Naive thymus-derived CD4-positive, alpha-beta T cell (primary cell): Measurements from ENCODE around the gene PRKCB. TPM values are rescaled to one million over a fixed set of nuclear protein-coding genes. Genes with fewer than 3 reads are reported as not detected.
A peak's percentile ranks its signal among the peaks of the same experiment; 100 is the strongest.

ENCODE experiments used
- ATAC-seq: fragments of 150-1000 bp; cut with Tn5 transposase; 2 replicates; pipeline ENCODE4 v1.10.0; 2021; ENCODE audit warnings: mild to moderate bottlenecking, moderate library complexity
- CTCF ChIA-PET: fragments of 350-600 bp; sonication (Branson Sonifier 250); formaldehyde crosslinking; loops from one replicate; lab custom pipeline; 2021; ENCODE audit warnings: antibody characterized with exemption; lab: Charles Lee
- POLR2A ChIA-PET: fragments of 350-600 bp; sonication (Branson Sonifier 250); formaldehyde crosslinking; loops from one replicate; lab custom pipeline; 2021; ENCODE audit warnings: antibody characterized with exemption, inconsistent platforms; lab: Charles Lee
- DNase-seq, 9 donors: peaks; one replicate each; pipeline versions ENCODE4 v3.0.0 to v3.0.0-alpha.2; 2020 to 2022; ENCODE audit warnings: mixed read lengths in 1 of 9
- H3K27ac ChIP-seq: one replicate; pipeline ENCODE4 v1.7.0; 2013; ENCODE audit warnings: mild to moderate bottlenecking, low read depth, low read length, moderate library complexity
- H3K27me3 ChIP-seq, 2 donors: one replicate each; pipeline ENCODE4 v1.7.0; 2013; ENCODE audit warnings: low read length in 2 of 2, mild to moderate bottlenecking in 2 of 2, moderate library complexity in 2 of 2; ENCODE audit not compliant: control insufficient read depth in 2 of 2, insufficient read depth in 2 of 2
- H3K36me3 ChIP-seq, 3 experiments: 1 replicate in 2 of 3; 2 replicates in 1 of 3; pipeline ENCODE4 v1.7.0; 2013; ENCODE audit warnings: low read length in 3 of 3, mild to moderate bottlenecking in 3 of 3, moderate library complexity in 1 of 3; ENCODE audit not compliant: insufficient read depth in 3 of 3, control insufficient read depth in 2 of 3
- H3K4me1 ChIP-seq, 2 donors: one replicate each; pipeline ENCODE4 v1.7.0; 2013; ENCODE audit warnings: low read length in 2 of 2, mild to moderate bottlenecking in 2 of 2, moderate library complexity in 1 of 2; ENCODE audit not compliant: control insufficient read depth in 2 of 2, insufficient read depth in 2 of 2
- H3K4me3 ChIP-seq: 2 replicates; pipeline ENCODE4 v1.7.0; 2013; ENCODE audit warnings: mild to moderate bottlenecking, low read length
- H3K9me3 ChIP-seq, 3 experiments: 1 replicate in 2 of 3; 2 replicates in 1 of 3; pipeline ENCODE4 v1.7.0; 2013; ENCODE audit warnings: low read length in 3 of 3; ENCODE audit not compliant: control insufficient read depth in 2 of 3
- H3K27ac Mint-ChIP-seq, 9 donors: one replicate each; pipeline ENCODE4 v1.8.0; 2020 to 2022; ENCODE audit warnings: mixed read lengths in 9 of 9, mild to moderate bottlenecking in 8 of 9, moderate library complexity in 5 of 9, inconsistent platforms in 2 of 9
- H3K27me3 Mint-ChIP-seq, 5 donors: one replicate each; pipeline ENCODE4 v1.8.0; 2021 to 2022; ENCODE audit warnings: mixed read lengths in 5 of 5, mild to moderate bottlenecking in 1 of 5
- H3K36me3 Mint-ChIP-seq, 5 donors: one replicate each; pipeline ENCODE4 v1.8.0; 2020 to 2022; ENCODE audit warnings: mixed read lengths in 5 of 5, mild to moderate bottlenecking in 3 of 5, inconsistent platforms in 1 of 5
- H3K4me1 Mint-ChIP-seq, 7 donors: one replicate each; pipeline ENCODE4 v1.8.0; 2020 to 2022; ENCODE audit warnings: mixed read lengths in 7 of 7, mild to moderate bottlenecking in 3 of 7, inconsistent platforms in 1 of 7
- H3K4me3 Mint-ChIP-seq, 10 donors: one replicate each; pipeline ENCODE4 v1.8.0; 2020 to 2022; ENCODE audit warnings: mild to moderate bottlenecking in 10 of 10, mixed read lengths in 10 of 10, moderate library complexity in 6 of 10, inconsistent platforms in 2 of 10
- H3K9me3 Mint-ChIP-seq, 11 donors: one replicate each; pipeline ENCODE4 v1.8.0; 2020 to 2022; ENCODE audit warnings: mixed read lengths in 11 of 11, mild to moderate bottlenecking in 4 of 11, inconsistent platforms in 1 of 11, moderate library complexity in 1 of 11
- intact Hi-C, 2 donors: fragments of 100-400 bp; cut with micrococcal nuclease; formaldehyde crosslinking; loops; one replicate each; pipeline ENCODE4 v1.15.1; 2023
- polyA plus RNA-seq, 2 donors: library from polyadenylated mRNA; unstranded; fragments of 300-500 nt; fragmentation: Illumina TruSeq; gene quantifications; one replicate each; pipeline ENCODE4 v1.2.3, GENCODE V29; 2021
- total RNA-seq, 6 experiments: library from RNA in 5 of 6; stranded (reverse) in 5 of 6; gene quantifications; 1 replicate in 5 of 6; 2 replicates in 1 of 6; pipeline ENCODE4 v1.2.3 and lab custom pipeline; 2021 to 2026

PRKCB gene
- total and polyA plus RNA-seq, 7 experiments from 2014 or later = 32.4 to 180 (median 72.9) TPM

- H3K9me3 ChIP-seq = no peaks in the 10 kb centered on the region
- Mint-ChIP-seq H3K36me3 (peaks cover 22 to 76% (median 49%) of the 10 kb centered on the region in 5 donors), H3K27ac (no peak overlapping the region), H3K9me3 (no peaks in the 10 kb centered on the region), H3K4me3 (no peak overlapping the region), H3K4me1 (peaks cover 0 to 12% (median 0%) of the 10 kb centered on the region in 7 donors), H3K27me3 (no peaks in the 10 kb centered on the region)
- DNase-seq (no peak), ATAC-seq (no peak)
- intact Hi-C loops = no loop called here
- H3K27me3 ChIP-seq = no peaks in the 10 kb centered on the region
- no peak overlapping the region for H3K27ac ChIP-seq
- H3K36me3 ChIP-seq = peaks cover 0 to 28% (median 15%) of the 10 kb centered on the region in 3 experiments
- POLR2A ChIA-PET = no interaction called here
- no peaks in the 10 kb centered on the region for H3K4me1 ChIP-seq
- CTCF ChIA-PET = no interaction called here
- H3K4me3 ChIP-seq = no peak overlapping the region
Measured at GRCh38 chr16:24119807-24120206, 284.0 kb downstream of the PRKCB start.

- no peak for DNase-seq
- H3K36me3 Mint-ChIP-seq = peaks cover 30 to 86% (median 61%) of the 10 kb centered on the region in 5 donors
- CTCF ChIA-PET = no interaction called here
Measured at GRCh38 chr16:24123275-24123674, 287.5 kb downstream of the PRKCB start.

GRCh38 chr16:24124291-24124690 lies 288.5 kb downstream of the PRKCB start:
- Histone ChIP-seq H3K27ac (no peak overlapping the region), H3K27me3 (no peaks in the 10 kb centered on the region), H3K36me3 (peaks cover 0 to 40% (median 15%) of the 10 kb centered on the region in 3 experiments), H3K9me3 (no peaks in the 10 kb centered on the region), H3K4me1 (no peaks in the 10 kb centered on the region), H3K4me3 (no peak overlapping the region)
- Mint-ChIP-seq H3K9me3 (no peaks in the 10 kb centered on the region), H3K27me3 (no peaks in the 10 kb centered on the region), H3K4me3 (no peak overlapping the region), H3K4me1 (peaks cover 0 to 21% (median 3%) of the 10 kb centered on the region in 7 donors), H3K27ac (no peak overlapping the region), H3K36me3 (peaks cover 30 to 84% (median 58%) of the 10 kb centered on the region in 5 donors)
- DNase-seq = no peak
- POLR2A ChIA-PET = no interaction called here
- CTCF ChIA-PET = no interaction called here
- no peak for ATAC-seq
- intact Hi-C loops = no loop called here

More at GRCh38 chr16:24123275-24123674, 287.5 kb downstream of the PRKCB start:
- no peak for ATAC-seq
- intact Hi-C loops = no loop called here
- H3K4me3 ChIP-seq = no peak overlapping the region
- no peaks in the 10 kb centered on the region for H3K27me3 ChIP-seq
- POLR2A ChIA-PET = no interaction called here
- Mint-ChIP-seq H3K9me3 (no peaks in the 10 kb centered on the region), H3K4me3 (no peak overlapping the region), H3K27me3 (no peaks in the 10 kb centered on the region), H3K4me1 (peaks cover 0 to 18% (median 0%) of the 10 kb centered on the region in 7 donors), H3K27ac (no peak overlapping the region)
- H3K36me3 ChIP-seq = peaks cover 0 to 40% (median 15%) of the 10 kb centered on the region in 3 experiments
- H3K4me1 ChIP-seq = no peaks in the 10 kb centered on the region
- no peak overlapping the region for H3K27ac ChIP-seq
- no peaks in the 10 kb centered on the region for H3K9me3 ChIP-seq

- ChIA-PET POLR2A (no interaction called here), CTCF (no interaction called here)
- peaks cover 27 to 83% (median 52%) of the 10 kb centered on the region in 5 donors for H3K36me3 Mint-ChIP-seq
- H3K27me3 Mint-ChIP-seq = no peaks in the 10 kb centered on the region
- no peak overlapping the region for H3K27ac ChIP-seq
- intact Hi-C loops = no loop called here
- H3K9me3 Mint-ChIP-seq = no peaks in the 10 kb centered on the region
- DNase-seq = no peak
- H3K36me3 ChIP-seq = peaks cover 0 to 40% (median 10%) of the 10 kb centered on the region in 3 experiments
- no peak overlapping the region for H3K4me3 Mint-ChIP-seq
- no peak for ATAC-seq
- H3K4me1 Mint-ChIP-seq = peaks cover 0 to 19% (median 8%) of the 10 kb centered on the region in 7 donors
- no peaks in the 10 kb centered on the region for H3K4me1 ChIP-seq
- no peak overlapping the region for H3K27ac Mint-ChIP-seq
- H3K4me3 ChIP-seq = no peak overlapping the region
- H3K27me3 ChIP-seq = no peaks in the 10 kb centered on the region
- no peaks in the 10 kb centered on the region for H3K9me3 ChIP-seq
Measured at GRCh38 chr16:24125214-24125613, 289.4 kb downstream of the PRKCB start.

GRCh38 chr16:24129412-24129918 lies 293.7 kb downstream of the PRKCB start:
- H3K4me3 Mint-ChIP-seq = no peak overlapping the region
- H3K36me3 ChIP-seq = peaks cover 0 to 15% (median 0%) of the 10 kb centered on the region in 3 experiments
- H3K9me3 Mint-ChIP-seq = peaks cover 0 to 1% (median 0%) of the 10 kb centered on the region in 11 donors
- peaks cover 16 to 69% (median 37%) of the 10 kb centered on the region in 5 donors for H3K36me3 Mint-ChIP-seq
- no peaks in the 10 kb centered on the region for H3K27me3 ChIP-seq
- H3K27me3 Mint-ChIP-seq = no peaks in the 10 kb centered on the region
- peak overlapping the region in 1 of 9 donors; percentile 1 for H3K27ac Mint-ChIP-seq
- H3K4me1 ChIP-seq = no peaks in the 10 kb centered on the region
- ATAC-seq = no peak
- H3K4me1 Mint-ChIP-seq = peaks cover 4 to 29% (median 26%) of the 10 kb centered on the region in 7 donors
- H3K9me3 ChIP-seq = no peaks in the 10 kb centered on the region
- intact Hi-C loops = no loop called here
- no peak overlapping the region for H3K4me3 ChIP-seq
- ChIA-PET POLR2A (no interaction called here), CTCF (no interaction called here)
- no peak overlapping the region for H3K27ac ChIP-seq
- no peak for DNase-seq

- ATAC-seq (no peak), DNase-seq (no peak)
- peak overlapping the region in 3 of 9 donors; percentile 19 to 40 (median 26) for H3K27ac Mint-ChIP-seq
- no peaks in the 10 kb centered on the region for H3K27me3 ChIP-seq
- H3K9me3 ChIP-seq = no peaks in the 10 kb centered on the region
- peaks cover 4 to 29% (median 24%) of the 10 kb centered on the region in 7 donors for H3K4me1 Mint-ChIP-seq
- POLR2A ChIA-PET = no interaction called here
- H3K27me3 Mint-ChIP-seq = no peaks in the 10 kb centered on the region
- no peaks in the 10 kb centered on the region for H3K4me1 ChIP-seq
- H3K36me3 Mint-ChIP-seq = peaks cover 8 to 57% (median 26%) of the 10 kb centered on the region in 5 donors
- H3K27ac ChIP-seq = no peak overlapping the region
- H3K4me3 ChIP-seq = no peak overlapping the region
- peaks cover 0 to 6% (median 0%) of the 10 kb centered on the region in 3 experiments for H3K36me3 ChIP-seq
- H3K4me3 Mint-ChIP-seq = no peak overlapping the region
- intact Hi-C loops = no loop called here
- CTCF ChIA-PET = no interaction called here
- peaks cover 0 to 1% (median 0%) of the 10 kb centered on the region in 11 donors for H3K9me3 Mint-ChIP-seq
Measured at GRCh38 chr16:24130494-24131085, 294.8 kb downstream of the PRKCB start.
